Transverse colon (tissue), 4 donors: ENCODE measurements around the gene MS4A4E. TPM values are rescaled to one million over a fixed set of nuclear protein-coding genes. Genes with fewer than 3 reads are reported as not detected.
A peak's percentile ranks its signal among the peaks of the same experiment; 100 is the strongest.

Source experiments
- DNase-seq: peaks from one replicate; pipeline ENCODE4 v3.0.0-alpha.2; 2019
- H3K27ac ChIP-seq, 4 donors: fragments of 200-600 bp; sonication (generic); 2 replicates each; pipeline ENCODE4 v1.5.1; 2016 to 2018; ENCODE audit warnings: inconsistent platforms in 4 of 4
- H3K27me3 ChIP-seq: fragments of 200-600 bp; sonication (generic); 2 replicates; pipeline ENCODE4 v1.5.1; 2017; ENCODE audit warnings: inconsistent platforms
- H3K36me3 ChIP-seq, 4 donors: fragments of 200-600 bp; sonication (generic); 2 replicates each; pipeline ENCODE4 v1.5.1; 2017 to 2019; ENCODE audit warnings: inconsistent platforms in 4 of 4
- H3K4me1 ChIP-seq, 4 donors: fragments of 200-600 bp; sonication (generic); 2 replicates each; pipeline ENCODE4 v1.5.1; 2017 to 2020; ENCODE audit warnings: inconsistent platforms in 4 of 4
- H3K4me3 ChIP-seq, 4 donors: fragments of 200-600 bp; sonication (generic); 1 replicate in 1 of 4; 2 replicates in 3 of 4; pipeline versions ENCODE4 v1.5.1 to v1.6.1; 2017 to 2019; ENCODE audit warnings: inconsistent platforms in 4 of 4
- H3K9me3 ChIP-seq, 2 donors: fragments of 200-600 bp; sonication (generic); 2 replicates each; pipeline ENCODE4 v1.5.1; 2017 to 2019; ENCODE audit warnings: inconsistent platforms in 2 of 2
- EP300 ChIP-seq: sonication (generic); formaldehyde crosslinking; IDR thresholded peaks from one replicate; pipeline ENCODE4 v1.6.1; 2017; ENCODE audit warnings: antibody characterized with exemption, low read depth
- POLR2A ChIP-seq: fragments of 450-650 bp; IDR thresholded peaks from one replicate; pipeline ENCODE4 v1.6.1; 2016; ENCODE audit warnings: antibody characterized with exemption, mild to moderate bottlenecking, moderate library complexity
- POLR2AphosphoS5 ChIP-seq, 3 donors: sonication (generic); formaldehyde crosslinking; IDR thresholded peaks; one replicate each; pipeline ENCODE4 v1.6.1; 2016; ENCODE audit warnings: antibody characterized with exemption in 3 of 3
- WGBS, 2 donors: methylation state at CpG; one replicate each; pipeline ENCODE4 v1.1.5; 2018; ENCODE audit warnings: low coverage in 1 of 2; 5-methylcytosine and 5-hydroxymethylcytosine counted together
- in situ Hi-C, 4 donors: fragments of 200-750 bp; cut with MboI; loops; one replicate each; pipeline versions ENCODE4 v1.15.0 to v1.15.1; 2017; ENCODE audit warnings: low sequenced_read_pairs in 3 of 4, low pct_ligation_motif_present in 1 of 4, low pct_unique_long_range_greater_than_20kb in 1 of 4
- intact Hi-C: fragments of 100-400 bp; cut with DNase I; formaldehyde crosslinking; loops from one replicate; pipeline ENCODE4 v1.15.1; 2023; ENCODE audit warnings: low total_unique reads
- total RNA-seq, 4 donors: library from RNA; depleted of rRNA; stranded (reverse); fragments of >200 nt; gene quantifications; one replicate each; pipeline ENCODE4 v1.1.0, GENCODE V29; 2016
- TF ChIP-seq, protein P1 (sequence below), 5 experiments: fragments of 200-600 bp in 3 of 5; fragments of 450-650 bp in 2 of 5; sonication (generic) in 3 of 5; IDR thresholded peaks; 1 replicate in 2 of 5; 2 replicates in 3 of 5; pipeline ENCODE4 v1.5.1; 2016 to 2017; ENCODE audit warnings: antibody characterized with exemption in 5 of 5, inconsistent platforms in 3 of 5, mild to moderate bottlenecking in 2 of 5, moderate library complexity in 1 of 5

Gene MS4A4E
- total RNA-seq, 4 donors from 2014 or later, result 0.96 to 50.1 (median 8.0) TPM

DNA sequence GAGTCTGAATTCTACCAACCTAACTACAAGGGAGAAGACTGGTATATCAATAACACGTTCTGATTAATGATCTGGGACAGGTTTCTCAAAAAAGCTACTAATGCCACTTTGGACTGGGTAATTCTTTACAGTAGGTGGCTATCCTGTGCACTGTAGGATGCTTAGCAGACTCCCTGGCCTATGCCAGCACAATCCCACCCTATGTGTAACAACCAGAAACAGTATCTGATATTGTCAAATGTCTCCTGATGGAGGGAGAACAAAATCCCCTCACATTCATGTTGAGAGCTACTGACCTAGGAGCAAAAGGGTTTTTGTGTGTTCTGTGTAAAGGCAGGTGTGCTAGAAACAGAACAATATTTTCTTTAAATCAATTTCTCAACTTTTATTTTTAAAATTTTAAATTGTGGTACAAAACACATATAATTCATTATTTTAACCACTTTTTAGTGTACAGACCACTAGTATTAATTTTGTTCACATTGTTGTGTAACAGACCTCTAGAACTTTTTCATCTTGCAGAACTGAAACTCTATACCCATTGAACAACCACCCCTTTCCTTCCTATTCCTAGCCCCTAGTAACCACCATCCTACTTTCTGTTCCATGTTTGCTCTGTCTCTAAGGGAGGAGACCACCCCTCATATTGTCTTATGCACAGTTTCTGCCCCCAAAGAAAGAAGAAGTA, 58.0 kb downstream of the MS4A4E start:
- intact Hi-C loops (no loop called here), in situ Hi-C loops (no loop called here)
- Histone ChIP-seq H3K4me3 (no peak overlapping the region), H3K36me3 (no peaks in the 10 kb centered on the region), H3K9me3 (no peaks in the 10 kb centered on the region), H3K27me3 (no peaks in the 10 kb centered on the region), H3K4me1 (no peaks in the 10 kb centered on the region), H3K27ac (peak overlapping the region in 3 of 4 donors; percentile 33 to 57 (median 35))
- no peak for TF ChIP-seq POLR2A
- TF ChIP-seq POLR2AphosphoS5 (IDR thresholded peaks at IDR 0.05), result no peak
- no peak for TF ChIP-seq EP300
- TF ChIP-seq, protein P1, sequence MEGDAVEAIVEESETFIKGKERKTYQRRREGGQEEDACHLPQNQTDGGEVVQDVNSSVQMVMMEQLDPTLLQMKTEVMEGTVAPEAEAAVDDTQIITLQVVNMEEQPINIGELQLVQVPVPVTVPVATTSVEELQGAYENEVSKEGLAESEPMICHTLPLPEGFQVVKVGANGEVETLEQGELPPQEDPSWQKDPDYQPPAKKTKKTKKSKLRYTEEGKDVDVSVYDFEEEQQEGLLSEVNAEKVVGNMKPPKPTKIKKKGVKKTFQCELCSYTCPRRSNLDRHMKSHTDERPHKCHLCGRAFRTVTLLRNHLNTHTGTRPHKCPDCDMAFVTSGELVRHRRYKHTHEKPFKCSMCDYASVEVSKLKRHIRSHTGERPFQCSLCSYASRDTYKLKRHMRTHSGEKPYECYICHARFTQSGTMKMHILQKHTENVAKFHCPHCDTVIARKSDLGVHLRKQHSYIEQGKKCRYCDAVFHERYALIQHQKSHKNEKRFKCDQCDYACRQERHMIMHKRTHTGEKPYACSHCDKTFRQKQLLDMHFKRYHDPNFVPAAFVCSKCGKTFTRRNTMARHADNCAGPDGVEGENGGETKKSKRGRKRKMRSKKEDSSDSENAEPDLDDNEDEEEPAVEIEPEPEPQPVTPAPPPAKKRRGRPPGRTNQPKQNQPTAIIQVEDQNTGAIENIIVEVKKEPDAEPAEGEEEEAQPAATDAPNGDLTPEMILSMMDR (IDR thresholded peaks at IDR 0.05), result no peak
- 45 to 56% methylated on average over 1 of the region's 1 CpG for WGBS, 2 donors
- DNase-seq, result no peak

DNA sequence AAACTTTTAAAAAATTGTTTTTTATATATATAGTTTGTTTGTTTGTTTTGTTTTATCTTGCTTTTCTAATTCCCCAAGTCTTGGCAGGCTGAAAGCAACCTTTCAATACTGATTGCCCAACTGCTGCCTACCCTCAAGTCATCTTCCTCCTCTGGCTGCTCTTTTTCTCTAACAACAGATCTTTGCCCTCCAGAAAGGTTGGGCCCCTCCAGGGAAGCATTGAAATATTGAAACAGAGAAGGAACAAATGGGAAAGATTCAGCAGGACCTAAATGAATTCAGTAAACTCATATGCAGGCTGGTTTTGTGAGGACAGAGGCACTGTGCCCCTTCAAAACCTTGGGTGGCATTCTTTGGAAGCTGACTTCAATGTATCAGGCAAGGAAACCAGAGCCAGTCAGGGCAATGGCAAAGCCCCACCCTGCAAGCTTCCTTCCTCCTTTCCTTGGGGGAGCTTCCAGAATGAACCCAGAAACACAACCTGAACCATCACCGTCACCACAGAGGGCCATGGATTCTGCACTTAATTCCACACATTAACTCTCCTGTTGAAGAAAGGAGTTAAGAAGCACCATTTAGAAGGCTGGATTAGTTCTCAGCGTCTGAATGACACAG, 59.2 kb downstream of the MS4A4E start:
- intact Hi-C loops (no loop called here), in situ Hi-C loops (no loop called here)
- 78% methylated on average over 2 of the region's 2 CpGs; no CpG with 5 or more reads in 1 of the 2 donors for WGBS, 2 donors
- no peak overlapping the region for H3K4me3 ChIP-seq
- H3K4me1 ChIP-seq, result no peaks in the 10 kb centered on the region
- no peak for DNase-seq
- H3K9me3 ChIP-seq, result no peaks in the 10 kb centered on the region
- peak overlapping the region; percentile 34 to 57 (median 42) for H3K27ac ChIP-seq
- H3K27me3 ChIP-seq, result no peaks in the 10 kb centered on the region
- TF ChIP-seq EP300, result no peak
- TF ChIP-seq, protein P1 (IDR thresholded peaks at IDR 0.05), result no peak
- TF ChIP-seq POLR2A, result no peak
- TF ChIP-seq POLR2AphosphoS5 (IDR thresholded peaks at IDR 0.05), result peak in 1 of 3 donors; percentile 11
- no peaks in the 10 kb centered on the region for H3K36me3 ChIP-seq

DNA sequence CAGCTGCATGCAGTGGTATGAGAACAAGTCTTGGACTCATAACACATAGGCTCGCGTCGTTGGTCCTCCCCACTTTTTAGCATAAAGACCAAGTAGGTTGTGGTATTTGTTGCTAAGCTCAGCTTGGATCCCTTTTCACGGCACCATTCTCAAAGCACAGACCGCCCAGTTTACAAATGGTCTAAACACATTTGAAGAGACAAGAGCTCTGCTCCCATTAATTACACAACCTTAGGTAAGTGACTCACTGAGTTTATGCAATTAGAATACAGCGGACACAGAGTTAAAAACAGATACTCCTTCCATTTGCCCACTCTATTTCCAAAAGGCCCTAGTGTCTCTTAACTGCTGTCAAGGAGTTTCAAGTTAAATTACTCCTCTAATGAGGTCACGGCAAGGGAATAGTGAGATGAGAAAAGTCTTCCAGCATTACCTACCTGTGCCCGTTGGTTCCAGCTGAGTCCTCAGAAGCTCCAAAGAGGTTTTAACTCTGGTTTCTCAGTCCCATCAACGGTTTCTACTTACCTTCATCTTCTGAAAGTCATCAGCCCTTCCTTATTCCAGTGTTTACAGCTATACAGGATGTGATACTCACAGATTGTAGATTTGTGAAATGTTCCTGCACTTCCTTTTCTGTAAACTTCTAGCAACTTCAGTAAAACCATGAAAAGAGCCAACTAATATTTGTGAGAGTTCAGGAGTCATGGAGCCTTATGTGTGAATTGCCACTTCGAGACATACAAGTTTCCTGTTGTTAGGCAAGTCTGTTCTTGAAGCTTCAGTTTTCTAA, 60.2 kb downstream of the MS4A4E start, which contains the start of gene MS4A6A:
TSS of gene MS4A6A (minus strand) at position 543 of the 790 bp plus-strand sequence. CDS start 1,356 bp downstream, outside the sequence.
- DNase-seq, result no peak
- peak within 1 kb of the TSS in 1 of 4 donors; percentile 25 for H3K4me3 ChIP-seq
- H3K9me3 ChIP-seq, result no peaks in the 10 kb centered on the region
- intact Hi-C loops, result no loop called here
- no peaks in the 10 kb centered on the region for H3K27me3 ChIP-seq
- no peaks in the 10 kb centered on the region for H3K4me1 ChIP-seq
- no peaks in the 10 kb centered on the region for H3K36me3 ChIP-seq
- 56 to 67% methylated on average over 6 to 10 of the region's 10 CpGs for WGBS, 2 donors
- TF ChIP-seq POLR2AphosphoS5 (IDR thresholded peaks at IDR 0.05) (peak in 1 of 3 donors; percentile 26), POLR2A (no peak)
- H3K27ac ChIP-seq, result peak within 1 kb of the TSS; percentile 14 to 58 (median 38)
- in situ Hi-C loops, result no loop called here

DNA sequence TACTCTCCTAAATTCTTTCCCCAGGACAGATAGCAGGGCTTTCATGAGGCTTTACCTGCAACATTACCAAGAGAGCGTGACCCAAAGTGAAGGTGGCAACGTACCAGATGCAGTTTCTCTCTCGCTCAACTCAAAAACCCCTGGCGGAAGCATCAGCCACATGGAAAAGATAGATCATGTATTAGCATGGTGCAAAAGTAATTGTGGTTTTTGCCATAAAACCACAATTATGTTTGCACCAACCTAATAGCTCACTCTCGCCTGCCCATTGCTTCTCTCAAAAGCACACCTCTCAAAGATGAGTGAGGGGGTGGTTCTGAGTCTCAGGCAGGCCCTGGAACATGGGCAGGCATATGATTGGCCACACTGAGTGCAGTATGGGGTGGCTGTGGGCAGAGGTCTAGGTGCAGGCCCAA, 67.1 kb downstream of the MS4A4E start:
- intact Hi-C loops (no loop called here), in situ Hi-C loops (no loop called here)
- 73% methylated on average over 5 of the region's 5 CpGs; no CpG with 5 or more reads in 1 of the 2 donors for WGBS, 2 donors
- H3K27me3 ChIP-seq, result no peaks in the 10 kb centered on the region
- H3K4me3 ChIP-seq, result no peak overlapping the region
- no peaks in the 10 kb centered on the region for H3K9me3 ChIP-seq
- no peaks in the 10 kb centered on the region for H3K36me3 ChIP-seq
- H3K4me1 ChIP-seq, result no peaks in the 10 kb centered on the region
- no peak for DNase-seq
- TF ChIP-seq POLR2A (no peak), EP300 (no peak), POLR2AphosphoS5 (IDR thresholded peaks at IDR 0.05) (no peak)
- TF ChIP-seq, protein P1 (IDR thresholded peaks at IDR 0.05), result no peak
- H3K27ac ChIP-seq, result no peak overlapping the region
